Thyroid gland (tissue), 4 donors: ENCODE results near the gene MEAF6. TPM values are rescaled to one million over a fixed set of nuclear protein-coding genes. Genes with fewer than 3 reads are reported as not detected.
A peak's percentile ranks its signal among the peaks of the same experiment; 100 is the strongest.

Experiments
- DNase-seq, 2 donors: peaks; one replicate each; pipeline ENCODE4 v3.0.0-alpha.2; 2019
- H3K27ac ChIP-seq, 3 donors: fragments of 200-600 bp; sonication (generic); 1 replicate in 2 of 3; 2 replicates in 1 of 3; pipeline ENCODE4 v1.5.1; 2016 to 2019; ENCODE audit warnings: mild to moderate bottlenecking in 1 of 3, moderate library complexity in 1 of 3
- H3K27me3 ChIP-seq: fragments of 200-600 bp; sonication (generic); one replicate; pipeline ENCODE4 v1.5.1; 2019
- H3K36me3 ChIP-seq, 2 donors: fragments of 200-600 bp; sonication (generic); one replicate each; pipeline ENCODE4 v1.5.1; 2016 to 2019
- H3K4me1 ChIP-seq, 2 donors: fragments of 200-600 bp; sonication (generic); one replicate each; pipeline ENCODE4 v1.5.1; 2017 to 2019
- H3K4me3 ChIP-seq, 3 donors: fragments of 200-600 bp; sonication (generic); replicated peaks in 1 of 3; 1 replicate in 2 of 3; 2 replicates in 1 of 3; pipeline ENCODE4 v1.5.1; 2016; ENCODE audit warnings: mild to moderate bottlenecking in 1 of 3
- H3K9me3 ChIP-seq: fragments of 200-600 bp; sonication (generic); one replicate; pipeline ENCODE4 v1.5.1; 2017
- CTCF ChIP-seq, 6 experiments: fragments of 200-600 bp in 3 of 6; fragments of 450-650 bp in 3 of 6; sonication (generic) in 3 of 6; IDR thresholded peaks; one replicate each; pipeline ENCODE4 v1.5.1; 2016 to 2019; ENCODE audit warnings: antibody characterized with exemption in 6 of 6, mild to moderate bottlenecking in 2 of 6, inconsistent platforms in 1 of 6, moderate library complexity in 1 of 6
- POLR2A ChIP-seq, 2 donors: fragments of 450-650 bp; IDR thresholded peaks; one replicate each; pipeline ENCODE4 v1.6.1; 2017; ENCODE audit warnings: antibody characterized with exemption in 2 of 2, mild to moderate bottlenecking in 2 of 2, moderate library complexity in 1 of 2
- WGBS, 2 donors: methylation state at CpG; one replicate each; pipeline ENCODE4 v1.1.5; 2017; 5-methylcytosine and 5-hydroxymethylcytosine counted together
- intact Hi-C: fragments of 100-400 bp; cut with DNase I; formaldehyde crosslinking; loops from one replicate; pipeline ENCODE4 v1.15.1; 2023
- total RNA-seq, 4 donors: library from RNA; depleted of rRNA; stranded (reverse); fragments of >200 nt; gene quantifications; one replicate each; pipeline ENCODE4 v1.2.3, GENCODE V29; 2016

MEAF6 gene
- total RNA-seq, 4 donors from 2014 or later, result 78.9 to 109 (median 92.7) TPM

DNA sequence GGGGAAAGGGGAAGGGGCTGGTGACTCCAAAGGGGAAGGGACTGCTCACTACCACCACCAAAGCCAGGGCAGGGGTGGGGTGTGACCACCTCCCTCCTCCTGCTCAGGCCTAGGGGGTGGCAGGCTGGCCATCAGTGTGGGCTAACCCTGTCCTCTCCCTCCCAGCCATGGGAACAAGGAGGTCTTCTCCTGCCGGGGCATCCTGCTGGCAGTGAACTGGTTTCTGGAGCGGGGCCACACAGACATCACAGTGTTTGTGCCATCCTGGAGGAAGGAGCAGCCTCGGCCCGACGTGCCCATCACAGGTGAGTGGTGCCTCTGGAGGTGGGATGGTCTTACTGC lies 34.5 kb downstream of the MEAF6 start:
- Histone ChIP-seq H3K9me3 (no peaks in the 10 kb centered on the region), H3K27me3 (no peaks in the 10 kb centered on the region), H3K4me1 (peaks cover 44 to 53% of the 10 kb centered on the region in 2 donors), H3K36me3 (peaks cover 42% of the 10 kb centered on the region in 2 donors), H3K27ac (peak overlapping the region; percentile 27 to 87 (median 86)), H3K4me3 (peak overlapping the region in 1 of 3 donors; percentile 15)
- no peak for TF ChIP-seq CTCF (IDR thresholded peaks at IDR 0.05)
- no peak for TF ChIP-seq POLR2A (IDR thresholded peaks at IDR 0.05)
- WGBS, 2 donors, result 90 to 96% methylated on average over 4 to 5 of the region's 5 CpGs
- no peak for DNase-seq
- intact Hi-C loops, result no loop called here

DNA sequence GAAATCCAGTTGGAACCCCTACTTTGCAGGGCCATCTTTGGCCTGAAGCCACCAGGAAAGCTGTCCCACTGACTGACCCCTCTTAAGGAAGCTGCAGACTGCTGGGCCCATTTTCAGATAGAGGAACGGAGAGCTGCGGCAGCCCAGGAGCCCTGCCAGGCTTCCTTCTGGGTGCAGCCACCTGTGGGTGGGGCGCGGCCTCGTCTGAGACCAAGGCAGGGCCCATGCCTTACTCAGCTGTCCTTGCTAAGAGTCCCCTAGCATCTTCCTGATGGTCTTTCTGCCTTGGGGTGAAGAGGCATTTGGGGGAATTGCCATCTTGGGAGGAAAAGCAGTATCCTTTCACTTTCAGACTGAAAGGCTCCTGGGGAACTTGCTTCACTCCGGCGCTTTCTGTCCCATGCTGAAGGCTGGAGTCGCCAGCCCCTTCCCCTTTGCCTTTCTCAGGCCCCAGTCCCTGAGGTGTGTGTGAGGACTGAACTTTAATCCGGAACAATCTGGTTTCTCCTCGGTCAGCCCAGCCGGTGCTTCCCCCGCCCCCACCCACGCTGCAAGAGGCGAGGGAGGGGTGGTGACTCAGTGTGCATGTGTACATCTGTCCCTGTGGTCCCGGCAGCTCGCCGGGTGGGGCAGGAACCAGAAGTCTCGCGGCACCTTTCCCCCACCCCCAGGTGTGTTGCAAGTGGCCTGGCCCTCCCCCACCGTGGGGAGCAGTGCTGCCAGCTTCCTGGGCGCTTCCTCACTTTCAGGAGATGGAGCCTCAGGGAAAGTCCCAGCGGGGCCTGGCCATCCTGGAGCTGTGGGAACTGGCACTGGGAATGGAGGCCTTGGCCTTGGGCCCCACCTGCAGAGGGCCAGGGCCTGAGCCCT lies 35.1 kb downstream of the MEAF6 start:
- TF ChIP-seq POLR2A (IDR thresholded peaks at IDR 0.05), result no peak
- no peak for TF ChIP-seq CTCF (IDR thresholded peaks at IDR 0.05)
- whole genome bisulfite sequencing, 2 donors, result 42 to 59% methylated on average over 6 to 12 of the region's 22 CpGs
- intact Hi-C loops, result no loop called here
- DNase-seq, result peak; percentile 78 to 81
- Histone ChIP-seq H3K36me3 (peaks cover 42% of the 10 kb centered on the region in 2 donors), H3K27ac (peak overlapping the region; percentile 44 to 87 (median 86)), H3K9me3 (no peaks in the 10 kb centered on the region), H3K4me1 (peaks cover 45 to 54% of the 10 kb centered on the region in 2 donors), H3K27me3 (no peaks in the 10 kb centered on the region), H3K4me3 (peak overlapping the region in 1 of 3 donors; percentile 15)

GRCh38 chr1:37478890-37479254 lies 35.7 kb downstream of the MEAF6 start:
- Histone ChIP-seq H3K9me3 (no peaks in the 10 kb centered on the region), H3K27ac (peak overlapping the region; percentile 44 to 87 (median 86)), H3K4me1 (peaks cover 45 to 54% of the 10 kb centered on the region in 2 donors), H3K36me3 (peaks cover 42% of the 10 kb centered on the region in 2 donors), H3K4me3 (peak overlapping the region in 1 of 3 donors; percentile 15), H3K27me3 (no peaks in the 10 kb centered on the region)
- DNase-seq, result no peak
- TF ChIP-seq CTCF (IDR thresholded peaks at IDR 0.05) (no peak), POLR2A (IDR thresholded peaks at IDR 0.05) (no peak)
- intact Hi-C loops, result no loop called here
- WGBS, 2 donors, result 72 to 78% methylated on average over 3 of the region's 3 CpGs

DNA sequence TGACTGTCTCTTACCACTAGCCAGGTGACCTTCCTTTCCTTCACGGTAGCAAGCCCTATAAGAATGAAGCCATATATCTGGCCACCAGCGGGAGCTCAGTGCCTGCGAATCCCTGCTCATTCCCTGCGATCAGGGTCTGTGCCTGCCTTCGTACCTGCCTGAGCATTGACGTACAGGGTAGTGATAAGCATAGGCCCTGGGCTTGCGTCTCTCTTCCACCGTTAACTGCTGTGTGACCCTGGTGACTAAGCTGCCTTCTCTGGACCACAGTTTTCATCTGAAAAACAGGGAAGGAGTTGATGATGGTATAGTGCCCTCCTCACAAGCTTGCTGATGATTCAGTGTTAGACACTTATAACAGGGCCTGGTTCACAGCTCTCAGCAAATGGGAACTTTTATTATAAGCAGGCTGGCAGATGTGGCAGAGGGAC lies 36.1 kb downstream of the MEAF6 start:
- intact Hi-C loops, result no loop called here
- peaks cover 38% of the 10 kb centered on the region in 2 donors for H3K36me3 ChIP-seq
- TF ChIP-seq POLR2A (IDR thresholded peaks at IDR 0.05) (no peak), CTCF (IDR thresholded peaks at IDR 0.05) (no peak)
- H3K4me3 ChIP-seq, result no peak overlapping the region
- peak overlapping the region; percentile 44 to 87 (median 86) for H3K27ac ChIP-seq
- 98% methylated on average over 8 of the region's 8 CpGs for WGBS, 2 donors
- no peaks in the 10 kb centered on the region for H3K27me3 ChIP-seq
- no peak for DNase-seq
- H3K4me1 ChIP-seq, result peaks cover 50 to 58% of the 10 kb centered on the region in 2 donors
- H3K9me3 ChIP-seq, result no peaks in the 10 kb centered on the region

DNA sequence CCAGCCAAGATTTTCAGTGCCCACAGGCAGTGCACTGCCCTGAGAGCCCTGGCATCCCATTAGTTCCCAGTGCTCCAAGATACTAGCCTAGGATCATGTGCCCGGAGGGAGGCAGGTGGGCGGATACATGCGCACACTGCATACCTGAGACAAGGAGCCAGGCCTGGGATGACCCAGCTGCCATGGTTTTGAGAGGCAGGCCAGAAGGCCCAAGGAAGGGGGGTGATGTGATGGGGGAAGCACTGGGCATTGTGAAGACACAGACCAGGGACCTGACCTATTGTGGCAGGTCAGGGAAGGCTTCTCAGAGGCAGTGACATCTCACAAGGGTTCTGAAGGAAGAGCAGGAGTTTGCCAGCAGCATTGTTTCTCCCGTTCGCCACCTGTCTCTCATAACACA lies 36.6 kb downstream of the MEAF6 start:
- Histone ChIP-seq H3K36me3 (peaks cover 33% of the 10 kb centered on the region in 2 donors), H3K9me3 (no peaks in the 10 kb centered on the region), H3K27me3 (no peaks in the 10 kb centered on the region), H3K4me1 (peaks cover 55 to 62% of the 10 kb centered on the region in 2 donors), H3K27ac (peak overlapping the region; percentile 16 to 87 (median 86)), H3K4me3 (no peak overlapping the region)
- intact Hi-C loops, result no loop called here
- no peak for DNase-seq
- no peak for TF ChIP-seq CTCF (IDR thresholded peaks at IDR 0.05)
- no peak for TF ChIP-seq POLR2A (IDR thresholded peaks at IDR 0.05)
- WGBS, 2 donors, result 95 to 100% methylated on average over 5 of the region's 5 CpGs
